Ishikawa (cell line): Measurements from ENCODE around the gene CASP10.

Experiments
- CREB1 ChIP-seq: IDR thresholded peaks from 2 replicates; pipeline ENCODE4 v1.6.1; 2012; ENCODE audit warnings: low read depth
- EP300 ChIP-seq: IDR thresholded peaks from 2 replicates; pipeline ENCODE4 v1.6.1; 2012; ENCODE audit warnings: borderline replicate concordance
- FOXM1 ChIP-seq: IDR thresholded peaks from 2 replicates; pipeline ENCODE4 v1.6.1; 2012; ENCODE audit warnings: low read depth, borderline replicate concordance
- NFIC ChIP-seq: IDR thresholded peaks from 2 replicates; pipeline ENCODE4 v1.6.1; 2012
- RAD21 ChIP-seq: IDR thresholded peaks from 2 replicates; pipeline ENCODE4 v1.6.1; 2012; ENCODE audit warnings: low read depth
- TAF1 ChIP-seq: IDR thresholded peaks from 2 replicates; pipeline ENCODE4 v1.6.1; 2012; ENCODE audit warnings: low read depth, mild to moderate bottlenecking
- TCF12 ChIP-seq: IDR thresholded peaks from 2 replicates; pipeline ENCODE4 v1.6.1; 2012; ENCODE audit warnings: low read depth
- TEAD4 ChIP-seq: IDR thresholded peaks from 2 replicates; pipeline ENCODE4 v1.6.1; 2012
- YY1 ChIP-seq: IDR thresholded peaks from 2 replicates; pipeline ENCODE4 v1.6.1; 2012; ENCODE audit warnings: low read depth
- ZBTB7A ChIP-seq: IDR thresholded peaks from 2 replicates; pipeline ENCODE4 v1.6.1; 2012; ENCODE audit warnings: low read depth
- TF ChIP-seq, protein P1 (sequence below): IDR thresholded peaks from 2 replicates; pipeline ENCODE4 v1.6.1; 2012; ENCODE audit warnings: low read depth, mild to moderate bottlenecking
- TF ChIP-seq, protein P2 (sequence below): IDR thresholded peaks from 2 replicates; pipeline ENCODE4 v1.6.1; 2012

DNA sequence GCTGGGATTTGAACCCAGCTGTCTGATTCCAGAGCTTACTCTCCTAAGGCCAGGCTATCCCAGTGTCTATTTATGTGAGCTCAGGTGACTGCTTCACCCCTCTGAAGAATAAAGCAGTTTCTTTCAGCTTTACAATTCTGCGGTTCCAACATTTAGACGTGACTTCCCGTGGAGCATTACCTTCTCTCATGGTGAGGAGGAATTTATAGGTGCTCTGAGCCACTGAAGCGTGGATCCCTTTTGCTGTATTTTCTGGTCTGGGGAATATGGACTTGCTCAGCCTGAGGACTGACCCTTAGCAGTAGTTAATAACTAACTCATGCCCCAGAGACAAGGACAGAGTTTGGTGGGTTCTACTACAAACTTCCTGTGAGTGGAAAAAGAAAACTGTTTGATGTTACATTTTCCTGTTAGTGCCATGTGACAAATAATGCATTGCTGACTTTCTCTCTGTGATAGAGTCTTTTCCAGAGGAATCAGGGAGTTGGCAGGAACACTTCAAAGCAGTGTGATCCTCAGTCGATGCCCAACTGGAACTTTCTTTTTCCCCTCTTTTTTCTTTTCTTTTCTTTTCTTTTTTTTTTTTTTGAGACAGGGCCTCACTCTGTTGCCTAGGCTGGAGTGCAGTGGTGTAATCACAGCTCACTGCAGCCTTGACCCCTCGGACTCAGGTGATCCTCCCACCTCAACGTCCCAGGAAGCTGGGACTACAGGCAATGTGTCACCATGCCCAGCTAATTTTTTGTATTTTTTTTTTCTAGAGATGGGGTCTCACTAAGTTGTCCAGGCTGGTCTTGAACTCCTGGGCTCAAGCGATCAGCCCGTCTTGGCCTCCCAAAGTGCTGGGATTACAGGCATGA, 21.9 kb downstream of the CASP10 start:
- TF ChIP-seq TEAD4: peak; percentile 92
- TF ChIP-seq, protein P1, sequence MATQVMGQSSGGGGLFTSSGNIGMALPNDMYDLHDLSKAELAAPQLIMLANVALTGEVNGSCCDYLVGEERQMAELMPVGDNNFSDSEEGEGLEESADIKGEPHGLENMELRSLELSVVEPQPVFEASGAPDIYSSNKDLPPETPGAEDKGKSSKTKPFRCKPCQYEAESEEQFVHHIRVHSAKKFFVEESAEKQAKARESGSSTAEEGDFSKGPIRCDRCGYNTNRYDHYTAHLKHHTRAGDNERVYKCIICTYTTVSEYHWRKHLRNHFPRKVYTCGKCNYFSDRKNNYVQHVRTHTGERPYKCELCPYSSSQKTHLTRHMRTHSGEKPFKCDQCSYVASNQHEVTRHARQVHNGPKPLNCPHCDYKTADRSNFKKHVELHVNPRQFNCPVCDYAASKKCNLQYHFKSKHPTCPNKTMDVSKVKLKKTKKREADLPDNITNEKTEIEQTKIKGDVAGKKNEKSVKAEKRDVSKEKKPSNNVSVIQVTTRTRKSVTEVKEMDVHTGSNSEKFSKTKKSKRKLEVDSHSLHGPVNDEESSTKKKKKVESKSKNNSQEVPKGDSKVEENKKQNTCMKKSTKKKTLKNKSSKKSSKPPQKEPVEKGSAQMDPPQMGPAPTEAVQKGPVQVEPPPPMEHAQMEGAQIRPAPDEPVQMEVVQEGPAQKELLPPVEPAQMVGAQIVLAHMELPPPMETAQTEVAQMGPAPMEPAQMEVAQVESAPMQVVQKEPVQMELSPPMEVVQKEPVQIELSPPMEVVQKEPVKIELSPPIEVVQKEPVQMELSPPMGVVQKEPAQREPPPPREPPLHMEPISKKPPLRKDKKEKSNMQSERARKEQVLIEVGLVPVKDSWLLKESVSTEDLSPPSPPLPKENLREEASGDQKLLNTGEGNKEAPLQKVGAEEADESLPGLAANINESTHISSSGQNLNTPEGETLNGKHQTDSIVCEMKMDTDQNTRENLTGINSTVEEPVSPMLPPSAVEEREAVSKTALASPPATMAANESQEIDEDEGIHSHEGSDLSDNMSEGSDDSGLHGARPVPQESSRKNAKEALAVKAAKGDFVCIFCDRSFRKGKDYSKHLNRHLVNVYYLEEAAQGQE: no peak
- no peak for TF ChIP-seq CREB1
- TF ChIP-seq TAF1: peak; percentile 35; the same call in 1 of the 2 replicates
- TF ChIP-seq ZBTB7A: no peak
- TF ChIP-seq EP300: peak; percentile 88
- TF ChIP-seq, protein P2, sequence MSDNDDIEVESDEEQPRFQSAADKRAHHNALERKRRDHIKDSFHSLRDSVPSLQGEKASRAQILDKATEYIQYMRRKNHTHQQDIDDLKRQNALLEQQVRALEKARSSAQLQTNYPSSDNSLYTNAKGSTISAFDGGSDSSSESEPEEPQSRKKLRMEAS: peak; percentile 60
- peak; percentile 80 for TF ChIP-seq TCF12
- TF ChIP-seq YY1: 0 out of 2 replicates have a peak, but pooled peaks have one; percentile 26
- TF ChIP-seq RAD21: no peak
- peak; percentile 70; the same call in 1 of the 2 replicates for TF ChIP-seq FOXM1
- TF ChIP-seq NFIC: peak; percentile 76
